Iris pigment epithelial cell (primary cell): ENCODE results near the gene KCNH1.
A peak's percentile ranks its signal among the peaks of the same experiment; 100 is the strongest.

Experiments used
- DNase-seq: peaks from one replicate; pipeline ENCODE4 v3.0.0-alpha.2; 2011; ENCODE audit warnings: low read depth

The KCNH1 gene

GRCh38 chr1:210711825-210712612, 421.9 kb downstream of the KCNH1 start:
- DNase-seq = no peak

DNA sequence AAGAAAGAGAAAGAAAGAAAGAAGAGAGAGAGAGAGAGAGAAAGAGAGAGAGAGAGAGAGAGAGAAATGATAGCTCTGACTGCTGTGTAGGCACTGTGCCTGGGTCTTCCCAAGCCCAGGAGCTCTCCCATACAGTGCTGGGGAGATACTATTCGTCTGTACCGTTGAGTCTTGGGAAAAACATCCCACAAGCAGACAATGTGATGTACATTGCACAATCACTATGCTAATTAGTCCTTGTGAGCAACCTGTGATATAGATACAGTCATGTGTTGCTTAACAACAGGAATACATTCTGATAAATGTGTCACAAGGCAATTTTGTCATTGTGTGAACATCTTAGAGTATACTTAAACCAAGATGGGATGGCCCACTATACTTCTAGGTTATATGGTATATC, 424.2 kb downstream of the KCNH1 start:
- DNase-seq = peak; percentile 2

GRCh38 chr1:210707300-210708240, 426.4 kb downstream of the KCNH1 start:
- no peak for DNase-seq

DNA sequence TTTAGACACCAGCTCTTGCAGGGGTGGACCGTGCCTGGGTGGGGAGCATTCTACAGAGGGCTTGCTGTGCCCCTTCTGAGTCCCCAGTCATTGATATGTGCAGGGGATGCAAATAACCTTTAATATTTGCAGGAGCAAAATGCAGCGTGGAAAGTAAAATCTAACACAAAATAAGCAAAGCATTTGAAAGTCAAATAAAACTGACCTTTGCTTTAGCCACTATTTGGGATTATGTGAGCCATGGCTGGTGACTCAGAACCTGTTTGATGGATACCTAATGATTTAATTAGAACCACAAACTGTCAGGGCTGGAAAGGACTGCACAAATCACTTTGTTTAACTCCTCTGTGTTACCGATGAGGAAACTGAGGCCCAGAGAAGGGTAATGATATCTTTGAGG, 427.7 kb downstream of the KCNH1 start:
- no peak for DNase-seq

- DNase-seq = no peak
These were observed 428.9 kb downstream of the KCNH1 start for GRCh38 chr1:210705086-210705485.

DNA sequence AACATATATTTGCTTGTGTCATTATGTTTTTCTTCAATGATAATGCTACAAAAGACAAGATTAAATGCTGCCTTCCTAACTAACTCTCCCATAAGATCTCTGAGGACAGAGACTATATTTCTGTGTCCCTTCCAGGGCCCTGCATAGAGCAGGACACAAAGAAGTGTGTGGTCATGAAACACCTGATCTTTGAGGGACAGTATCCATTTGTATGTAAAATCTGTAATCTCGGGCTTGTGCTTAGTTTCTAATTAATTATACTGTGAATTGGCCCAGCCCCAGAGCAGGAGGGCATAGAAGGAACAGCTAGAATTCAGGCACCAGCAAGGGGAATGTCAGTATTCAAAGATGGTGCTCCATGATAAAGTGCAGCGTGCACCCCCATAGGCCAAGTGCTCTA, 430.4 kb downstream of the KCNH1 start:
- DNase-seq = no peak

GRCh38 chr1:210702506-210702905, 431.4 kb downstream of the KCNH1 start:
- DNase-seq = no peak

- DNase-seq = no peak
These were observed 433.4 kb downstream of the KCNH1 start for GRCh38 chr1:210700511-210700910.

DNA sequence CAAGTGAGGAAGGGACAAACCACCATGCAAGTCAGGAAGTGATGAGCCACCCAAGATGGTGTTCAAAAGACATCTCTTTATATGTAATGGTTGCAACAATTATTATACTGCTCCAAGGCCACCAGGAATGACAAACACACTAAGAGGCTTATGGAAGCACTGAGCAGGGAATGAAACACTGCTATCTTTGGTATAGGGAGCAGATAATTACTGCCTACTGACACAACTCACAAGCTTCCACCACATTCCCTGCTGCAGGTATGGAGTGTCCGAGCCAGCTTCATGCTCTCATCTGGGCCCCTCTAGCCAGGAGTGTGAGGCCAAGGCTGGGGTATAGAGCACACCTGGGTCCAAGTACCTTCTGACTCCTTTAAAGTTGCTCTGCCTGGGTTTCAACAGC, 433.9 kb downstream of the KCNH1 start:
- no peak for DNase-seq

DNA sequence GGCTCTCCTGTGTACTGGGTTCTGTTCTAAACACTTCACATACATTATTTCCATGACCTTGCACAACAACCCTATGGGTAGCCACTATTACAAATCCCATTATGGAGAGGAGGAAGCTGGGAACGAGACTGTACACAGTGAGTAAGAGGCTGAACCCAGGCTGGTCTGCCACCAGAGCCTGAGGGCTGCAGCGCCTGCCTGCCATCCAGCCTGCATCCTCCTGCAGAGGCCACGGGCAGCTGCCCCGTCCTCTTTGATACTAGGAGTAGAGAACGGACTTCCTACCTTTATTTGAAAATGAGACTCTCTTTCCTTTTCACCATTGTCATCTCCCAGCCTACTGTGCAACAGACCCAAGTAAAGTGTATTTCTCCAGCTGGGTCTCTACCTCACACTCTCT, 435.3 kb downstream of the KCNH1 start:
- no peak for DNase-seq

DNA sequence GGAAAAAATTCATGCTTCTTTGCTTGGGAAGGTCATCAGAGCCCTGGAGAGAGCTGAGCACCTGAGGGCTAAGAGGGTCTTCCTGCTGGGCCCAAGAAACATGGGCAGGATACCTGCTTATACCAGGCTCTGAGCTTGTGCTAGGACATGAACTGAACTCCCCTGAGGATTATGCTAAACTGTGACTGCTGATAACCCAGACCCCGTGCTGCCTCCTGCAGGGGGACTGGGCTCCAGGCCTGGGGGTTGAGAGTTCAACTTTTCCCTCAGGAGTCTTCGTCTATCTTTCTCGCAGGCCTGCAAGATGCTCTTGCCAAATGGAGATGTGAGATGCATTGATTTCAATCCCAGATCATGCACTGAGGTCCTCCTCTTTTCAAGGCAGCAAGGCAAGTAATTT, 436.8 kb downstream of the KCNH1 start:
- no peak for DNase-seq

- DNase-seq = no peak
These were observed 437.2 kb downstream of the KCNH1 start for GRCh38 chr1:210696709-210697108.

GRCh38 chr1:210695026-210695425, 438.9 kb downstream of the KCNH1 start:
- DNase-seq = no peak

DNA sequence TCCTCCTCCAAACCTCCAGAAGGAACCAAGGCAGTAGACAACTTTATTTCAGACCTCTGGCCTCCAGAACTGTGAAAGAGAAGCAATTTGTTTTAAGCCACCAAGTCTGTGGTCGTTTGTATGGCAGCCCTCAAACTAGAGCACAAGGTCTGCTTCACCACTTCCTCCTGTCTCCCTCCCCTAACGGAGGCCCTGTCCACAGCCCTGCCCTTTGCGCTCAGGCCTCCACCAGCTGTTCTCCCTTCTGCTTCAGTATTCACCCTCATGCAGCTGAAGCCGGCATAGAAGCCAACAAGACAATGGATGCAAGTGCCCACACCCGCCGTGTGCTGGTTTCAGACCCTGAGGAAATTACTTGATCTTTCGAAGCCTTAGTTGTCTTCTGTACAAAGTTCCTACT, 441.2 kb downstream of the KCNH1 start:
- DNase-seq = no peak

DNA sequence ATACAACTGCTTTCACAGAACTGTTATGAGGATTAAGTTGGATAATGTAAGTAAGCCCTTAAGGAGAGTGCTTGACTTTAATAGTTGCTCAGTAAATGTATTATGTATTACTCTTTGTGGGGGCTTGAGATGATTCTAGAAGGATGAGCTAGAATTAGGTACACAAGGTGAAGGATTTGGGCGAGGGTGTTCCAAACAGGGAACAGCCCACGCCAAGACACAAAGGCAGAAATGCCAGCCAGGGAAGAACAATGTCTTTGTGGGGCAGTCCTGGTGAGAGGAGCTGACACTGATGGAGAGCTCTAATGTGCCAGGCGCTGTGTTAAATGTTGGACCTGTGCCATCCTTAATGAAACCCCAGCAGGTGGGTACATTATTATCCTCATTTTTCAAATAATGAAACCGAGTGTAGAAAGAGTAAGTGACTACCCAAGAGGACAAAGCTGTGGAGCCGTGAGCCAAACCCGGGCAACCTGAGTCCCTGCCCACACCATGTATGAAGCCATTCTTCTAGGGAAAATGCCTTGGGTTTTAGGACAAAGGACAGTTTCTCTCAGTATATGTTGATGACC, 442.8 kb downstream of the KCNH1 start:
- no peak for DNase-seq

DNA sequence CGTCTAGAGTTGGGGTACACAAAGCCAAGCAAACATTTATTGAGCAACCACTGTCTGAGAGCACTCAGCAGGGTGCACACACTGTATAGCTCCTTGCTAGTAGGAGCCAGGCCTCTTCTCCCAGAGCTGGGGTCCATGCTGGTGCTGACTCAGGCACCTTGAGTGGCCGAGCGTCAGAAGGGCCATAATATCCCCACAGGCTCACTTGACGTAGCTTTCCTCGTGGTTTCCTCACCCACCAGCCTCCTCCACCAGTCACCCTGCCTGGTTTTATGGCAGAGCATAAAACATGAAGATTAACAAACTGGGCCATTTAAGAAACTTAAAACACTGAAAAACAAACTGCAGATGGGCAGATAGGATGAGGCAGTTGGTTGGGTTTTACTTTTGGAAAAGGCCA, 443.7 kb downstream of the KCNH1 start:
- no peak for DNase-seq

GRCh38 chr1:210689826-210690225, 444.1 kb downstream of the KCNH1 start:
- no peak for DNase-seq

DNA sequence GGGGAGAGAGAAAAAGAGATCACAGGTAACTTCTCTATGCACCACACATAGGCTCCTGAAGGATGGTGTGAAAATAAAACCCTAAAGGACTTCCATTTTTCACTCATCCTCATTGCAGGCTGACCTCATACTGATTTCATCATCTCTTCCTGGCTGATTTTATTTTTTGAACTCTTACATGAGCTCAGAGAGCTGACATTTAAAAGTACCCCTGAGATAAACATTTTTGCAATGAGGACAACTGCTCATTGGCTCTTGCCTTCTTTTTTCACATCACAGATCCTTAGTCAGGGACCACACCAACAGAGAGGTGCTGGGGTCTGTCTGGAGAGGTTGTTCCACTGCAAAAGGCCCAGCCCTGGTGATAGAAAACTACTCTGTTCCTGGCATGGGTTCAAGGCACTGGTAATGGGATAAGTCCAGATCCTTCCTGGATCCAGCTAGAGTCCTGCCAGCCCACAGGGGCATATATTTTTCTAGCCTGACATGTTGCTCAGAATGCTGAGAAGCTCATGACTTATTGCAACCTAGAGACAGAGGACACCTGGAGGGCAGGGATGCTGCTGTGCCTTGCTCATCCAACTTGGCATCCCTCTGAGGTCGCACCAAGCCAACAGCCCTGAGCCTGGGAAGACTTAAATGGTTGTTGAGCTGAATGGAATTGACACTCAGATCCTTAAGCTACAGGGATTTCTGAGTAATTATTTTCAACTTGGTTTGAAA, 445.3 kb downstream of the KCNH1 start:
- no peak for DNase-seq

GRCh38 chr1:210687582-210688279, 446.2 kb downstream of the KCNH1 start:
- peak; percentile 1 for DNase-seq

DNA sequence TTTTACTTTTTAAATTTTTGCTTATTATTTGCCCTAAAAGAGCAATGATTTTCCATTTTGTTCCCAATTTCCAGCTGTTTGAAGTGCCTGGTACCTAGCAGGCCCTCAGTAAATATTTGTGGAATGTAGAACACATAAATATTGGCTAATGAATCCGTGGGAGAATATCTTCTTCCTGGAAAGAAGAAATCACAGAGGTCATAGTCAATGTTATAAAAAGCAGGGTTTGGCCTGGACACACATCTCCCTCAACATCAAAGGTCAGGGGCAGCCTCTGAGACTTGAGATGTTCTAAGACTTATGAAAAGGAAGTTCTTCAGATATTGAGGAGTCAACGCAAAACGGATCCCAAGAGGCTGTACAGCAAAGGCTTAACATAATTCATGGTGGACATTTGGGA, 447.1 kb downstream of the KCNH1 start:
- no peak for DNase-seq

- DNase-seq = no peak
These were observed 448.7 kb downstream of the KCNH1 start for GRCh38 chr1:210685295-210685650.
